GM12891 (cell line): ENCODE results near the gene NSUN2.

Experiments
- POLR2A ChIP-seq: IDR thresholded peaks from 2 replicates; pipeline ENCODE4 v1.6.1; 2011; ENCODE audit warnings: low read depth, low read length, control low read depth
- POLR2AphosphoS5 ChIP-seq: IDR thresholded peaks from 2 replicates; pipeline ENCODE4 v1.6.1; 2011; ENCODE audit warnings: low read depth, low read length, control low read depth
- TAF1 ChIP-seq: IDR thresholded peaks from 2 replicates; pipeline ENCODE4 v1.6.1; 2011; ENCODE audit warnings: low read depth, low read length, control low read depth

- no peak for TF ChIP-seq POLR2A
- no peak for TF ChIP-seq POLR2AphosphoS5
- no peak for TF ChIP-seq TAF1
Observed at GRCh38 chr5:6594066-6594465, 38.8 kb downstream of the NSUN2 start.
